Prostate gland (tissue), 2 donors: ENCODE results near the gene GFPT1. TPM values are rescaled to one million over a fixed set of nuclear protein-coding genes. Genes with fewer than 3 reads are reported as not detected.

Experiments used
- DNase-seq: peaks from one replicate; pipeline ENCODE4 v3.0.0-alpha.2; 2019; ENCODE audit warnings: low spot score
- H3K27ac ChIP-seq, 2 donors: fragments of 200-600 bp; sonication (generic); 2 replicates each; pipeline ENCODE4 v1.5.1; 2017 to 2019
- H3K27me3 ChIP-seq: fragments of 200-600 bp; sonication (generic); replicated peaks from 2 replicates; pipeline ENCODE4 v1.5.1; 2019; ENCODE audit not compliant: insufficient read depth
- H3K36me3 ChIP-seq, 2 donors: fragments of 200-600 bp; sonication (generic); 1 replicate in 1 of 2; 2 replicates in 1 of 2; pipeline versions ENCODE4 v1.5.1 to v1.8.1; 2017 to 2019
- H3K4me1 ChIP-seq: fragments of 200-600 bp; sonication (generic); replicated peaks from 2 replicates; pipeline ENCODE4 v1.5.1; 2019
- H3K4me3 ChIP-seq, 2 donors: fragments of 200-600 bp; sonication (generic); 2 replicates each; pipeline ENCODE4 v1.5.1; 2017 to 2019
- H3K9me3 ChIP-seq: fragments of 200-600 bp; sonication (generic); 2 replicates; pipeline ENCODE4 v1.5.1; 2017
- POLR2A ChIP-seq: fragments of 450-650 bp; IDR thresholded peaks from one replicate; pipeline ENCODE4 v1.6.1; 2016; ENCODE audit warnings: antibody characterized with exemption, mild to moderate bottlenecking
- POLR2AphosphoS5 ChIP-seq: sonication (generic); formaldehyde crosslinking; IDR thresholded peaks from one replicate; pipeline ENCODE4 v1.6.1; 2017; ENCODE audit warnings: antibody characterized with exemption
- WGBS: methylation state at CpG from one replicate; pipeline ENCODE4 v1.1.5; 2018; 5-methylcytosine and 5-hydroxymethylcytosine counted together
- intact Hi-C: fragments of 100-400 bp; cut with DNase I; formaldehyde crosslinking; loops from one replicate; pipeline ENCODE4 v1.14.2; 2022
- small RNA-seq, 2 donors: library from RNA; depleted of rRNA; stranded (forward); fragments of <200 nt; gene quantifications; one replicate each; pipeline ENCODE3, GENCODE V24; 2016
- total RNA-seq, 2 donors: library from RNA; depleted of rRNA; stranded (reverse); fragments of >200 nt; gene quantifications; one replicate each; pipeline ENCODE4 v1.1.0, GENCODE V29; 2016
- TF ChIP-seq, protein P1 (sequence below), 4 experiments: fragments of 200-600 bp in 2 of 4; fragments of 450-650 bp in 2 of 4; sonication (generic) in 2 of 4; IDR thresholded peaks; 1 replicate in 3 of 4; 2 replicates in 1 of 4; pipeline ENCODE4 v1.5.1; 2016 to 2019; ENCODE audit warnings: antibody characterized with exemption in 4 of 4, mild to moderate bottlenecking in 2 of 4, moderate library complexity in 2 of 4

GFPT1 gene
- total RNA-seq, 2 donors from 2014 or later: 27.4 to 52.7 TPM

DNA sequence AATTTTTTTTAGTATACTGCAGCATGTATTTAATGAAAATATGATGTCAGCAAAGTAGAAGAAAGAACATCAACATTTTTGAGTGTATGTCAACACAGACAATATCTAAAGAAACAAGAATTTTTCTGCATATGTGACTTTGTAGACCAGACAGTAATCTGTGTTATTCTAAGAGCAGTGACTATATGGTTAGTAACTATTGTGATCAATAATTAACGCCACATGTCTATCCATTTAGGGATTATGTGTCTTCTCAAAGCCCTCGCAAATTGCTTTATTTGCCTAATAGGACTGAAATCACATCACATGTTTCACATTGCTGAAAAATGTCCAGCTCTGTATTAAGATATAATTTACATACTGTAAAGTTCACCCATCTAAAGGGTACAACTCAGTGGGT lies 107.8 kb downstream of the GFPT1 start:
- no peaks in the 10 kb centered on the region for H3K9me3 ChIP-seq
- no peak overlapping the region for H3K27ac ChIP-seq
- TF ChIP-seq POLR2AphosphoS5: no peak
- TF ChIP-seq, protein P1, sequence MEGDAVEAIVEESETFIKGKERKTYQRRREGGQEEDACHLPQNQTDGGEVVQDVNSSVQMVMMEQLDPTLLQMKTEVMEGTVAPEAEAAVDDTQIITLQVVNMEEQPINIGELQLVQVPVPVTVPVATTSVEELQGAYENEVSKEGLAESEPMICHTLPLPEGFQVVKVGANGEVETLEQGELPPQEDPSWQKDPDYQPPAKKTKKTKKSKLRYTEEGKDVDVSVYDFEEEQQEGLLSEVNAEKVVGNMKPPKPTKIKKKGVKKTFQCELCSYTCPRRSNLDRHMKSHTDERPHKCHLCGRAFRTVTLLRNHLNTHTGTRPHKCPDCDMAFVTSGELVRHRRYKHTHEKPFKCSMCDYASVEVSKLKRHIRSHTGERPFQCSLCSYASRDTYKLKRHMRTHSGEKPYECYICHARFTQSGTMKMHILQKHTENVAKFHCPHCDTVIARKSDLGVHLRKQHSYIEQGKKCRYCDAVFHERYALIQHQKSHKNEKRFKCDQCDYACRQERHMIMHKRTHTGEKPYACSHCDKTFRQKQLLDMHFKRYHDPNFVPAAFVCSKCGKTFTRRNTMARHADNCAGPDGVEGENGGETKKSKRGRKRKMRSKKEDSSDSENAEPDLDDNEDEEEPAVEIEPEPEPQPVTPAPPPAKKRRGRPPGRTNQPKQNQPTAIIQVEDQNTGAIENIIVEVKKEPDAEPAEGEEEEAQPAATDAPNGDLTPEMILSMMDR (IDR thresholded peaks at IDR 0.05): no peak
- TF ChIP-seq POLR2A: no peak
- H3K36me3 ChIP-seq: no peaks in the 10 kb centered on the region
- 94% methylated on average over 2 of the region's 2 CpGs for whole genome bisulfite sequencing
- intact Hi-C loops: no loop called here
- DNase-seq: no peak
- no peaks in the 10 kb centered on the region for H3K27me3 ChIP-seq
- no peaks in the 10 kb centered on the region for H3K4me1 ChIP-seq
- no peak overlapping the region for H3K4me3 ChIP-seq

DNA sequence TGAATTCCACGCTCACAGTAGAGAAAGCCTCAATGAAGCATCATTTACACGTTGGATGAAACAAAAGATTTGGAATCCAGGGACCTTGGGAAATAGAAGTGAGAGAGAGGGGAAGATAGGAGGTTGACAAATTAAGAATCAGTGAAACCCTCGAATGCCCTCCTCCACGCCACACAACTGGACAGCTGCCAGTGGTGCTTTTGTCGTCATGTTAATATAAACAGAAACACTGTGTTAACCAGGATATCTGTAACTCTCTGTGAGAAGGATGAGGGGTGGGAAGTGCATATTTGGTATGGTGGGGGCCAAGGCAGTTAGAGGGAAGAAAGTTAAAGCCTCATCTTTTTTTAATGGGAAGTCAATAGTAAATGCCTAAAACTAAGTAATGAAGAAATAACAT lies 108.7 kb downstream of the GFPT1 start:
- no peak for TF ChIP-seq POLR2AphosphoS5
- H3K4me1 ChIP-seq: no peaks in the 10 kb centered on the region
- H3K27ac ChIP-seq: no peak overlapping the region
- H3K9me3 ChIP-seq: no peaks in the 10 kb centered on the region
- WGBS: 41% methylated on average over 5 of the region's 5 CpGs
- H3K4me3 ChIP-seq: no peak overlapping the region
- intact Hi-C loops: no loop called here
- H3K27me3 ChIP-seq: no peaks in the 10 kb centered on the region
- H3K36me3 ChIP-seq: no peaks in the 10 kb centered on the region
- no peak for DNase-seq

DNA sequence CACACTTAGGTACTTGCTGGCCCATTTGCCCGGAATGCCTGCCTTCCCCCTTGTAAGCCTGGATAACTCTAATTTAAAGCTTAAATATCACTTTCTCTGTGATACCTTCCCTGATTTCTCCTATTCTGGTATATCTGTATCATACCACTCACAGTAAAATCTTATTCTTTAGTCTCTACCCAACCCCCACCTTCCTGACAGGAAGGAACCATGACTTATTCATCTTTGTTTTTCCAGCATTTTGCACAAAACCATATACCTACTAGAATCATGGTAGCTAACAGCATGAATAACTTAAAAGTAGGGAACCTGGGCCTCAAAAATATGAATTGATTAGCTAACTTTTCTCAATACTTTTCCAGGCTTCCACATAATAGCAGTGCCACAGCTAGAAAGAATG lies 111.5 kb downstream of the GFPT1 start:
- intact Hi-C loops: no loop called here
- no peaks in the 10 kb centered on the region for H3K9me3 ChIP-seq
- H3K27me3 ChIP-seq: no peaks in the 10 kb centered on the region
- TF ChIP-seq POLR2A (no peak), POLR2AphosphoS5 (no peak)
- TF ChIP-seq, protein P1 (IDR thresholded peaks at IDR 0.05): no peak
- H3K4me3 ChIP-seq: no peak overlapping the region
- no peak for DNase-seq
- H3K36me3 ChIP-seq: no peaks in the 10 kb centered on the region
- WGBS: 100% methylated on average over 1 of the region's 1 CpG
- H3K27ac ChIP-seq: no peak overlapping the region
- H3K4me1 ChIP-seq: no peaks in the 10 kb centered on the region

DNA sequence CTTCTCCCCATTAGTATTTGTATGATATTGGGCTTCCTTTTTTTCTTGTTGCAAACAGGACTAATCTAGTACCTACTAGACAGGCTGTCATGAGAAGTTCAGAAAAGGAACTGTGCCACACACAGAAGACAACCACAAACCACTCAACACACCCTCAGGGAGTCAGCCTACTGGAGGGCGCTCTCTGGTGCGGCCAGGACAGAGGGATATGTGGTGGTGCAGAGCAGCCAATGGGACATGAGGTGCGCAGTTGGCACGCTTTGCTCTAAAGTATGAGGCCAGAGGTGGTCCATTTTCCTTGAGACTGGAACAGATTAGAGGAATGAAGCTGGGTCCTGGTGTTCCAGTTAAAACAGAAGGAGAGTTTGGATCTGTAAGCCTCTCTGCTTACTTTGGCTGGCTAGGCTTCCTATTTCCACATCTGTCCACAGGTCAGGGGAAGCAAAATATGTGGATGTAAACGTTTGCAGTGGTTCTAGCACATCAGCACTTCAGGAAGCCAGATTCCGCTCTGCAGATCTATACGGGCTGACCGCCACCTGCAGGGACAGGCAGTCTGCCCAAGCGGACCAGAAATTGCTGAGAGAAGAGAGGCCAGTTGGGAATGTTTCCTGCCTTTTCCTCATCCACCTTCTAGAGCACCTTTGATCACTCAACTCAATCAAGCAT lies 114.1 kb downstream of the GFPT1 start:
- DNase-seq: no peak
- H3K27ac ChIP-seq: no peak overlapping the region
- TF ChIP-seq, protein P1 (IDR thresholded peaks at IDR 0.05): no peak
- TF ChIP-seq POLR2AphosphoS5 (no peak), POLR2A (no peak)

DNA sequence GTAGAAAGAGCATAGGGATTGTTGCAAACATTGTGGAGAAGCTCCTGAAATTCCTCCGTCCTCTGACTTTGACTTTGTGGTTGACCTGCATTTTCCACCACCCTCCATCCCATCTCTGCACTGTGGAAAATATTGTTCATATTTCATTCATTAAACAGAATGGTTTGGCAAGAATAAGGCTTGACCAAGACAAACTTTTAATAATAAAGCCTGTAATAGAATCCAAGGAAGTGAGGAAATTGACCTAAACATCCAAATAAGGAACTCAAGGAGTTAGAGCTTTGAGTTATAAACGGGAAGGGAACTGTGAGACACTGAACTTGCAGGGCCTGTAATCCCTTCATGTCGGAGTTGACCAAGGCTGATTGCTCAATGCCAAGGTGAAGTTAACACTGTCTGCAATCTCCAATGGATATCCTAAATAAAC lies 115.2 kb downstream of the GFPT1 start:
- Histone ChIP-seq H3K4me3 (no peak overlapping the region), H3K27me3 (no peaks in the 10 kb centered on the region), H3K4me1 (no peaks in the 10 kb centered on the region), H3K27ac (no peak overlapping the region), H3K9me3 (no peaks in the 10 kb centered on the region), H3K36me3 (no peaks in the 10 kb centered on the region)
- intact Hi-C loops: no loop called here
- WGBS: 47% methylated on average over 3 of the region's 3 CpGs
- TF ChIP-seq, protein P1 (IDR thresholded peaks at IDR 0.05): no peak
- no peak for TF ChIP-seq POLR2AphosphoS5
- no peak for DNase-seq

More for the DNA sequence above, 114.1 kb downstream of the GFPT1 start:
- Histone ChIP-seq H3K9me3 (no peaks in the 10 kb centered on the region), H3K36me3 (no peaks in the 10 kb centered on the region), H3K4me1 (no peaks in the 10 kb centered on the region), H3K27me3 (no peaks in the 10 kb centered on the region), H3K4me3 (no peak overlapping the region)
- intact Hi-C loops: no loop called here
- WGBS: 72% methylated on average over 9 of the region's 9 CpGs

Small RNAs within 50 kb of the gene (small RNA-seq; reads per million reads assigned to genes)
- gene RF00019: 0 reads per million in 2 donors

Other genes with a start within 250 kb of the GFPT1 start
- gene NFU1, start 50.2 kb upstream of the GFPT1 start, total RNA-seq: 10 to 100 TPM; 33.4 to 42.0 TPM